ENCODE data around the gene CCDC12.

DNA sequence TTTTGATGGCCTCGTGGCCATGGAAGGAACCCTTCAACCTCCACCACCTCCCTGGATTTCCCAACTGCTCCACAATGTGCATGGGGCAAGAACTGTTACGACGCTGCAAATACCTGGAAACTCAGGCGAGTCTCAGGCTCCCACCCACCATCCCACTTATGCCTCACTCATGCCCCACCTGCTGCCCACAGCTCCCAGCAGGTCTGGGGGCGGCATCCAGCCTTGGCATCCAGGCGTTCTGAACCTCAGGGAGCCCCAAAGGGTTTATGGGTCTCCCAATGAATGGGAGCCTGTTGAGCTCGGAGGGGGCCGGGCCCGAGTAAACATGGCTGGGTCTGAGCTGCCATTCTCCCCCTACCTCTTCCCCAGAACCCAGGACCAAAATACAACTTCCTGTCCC lies 101.0 kb downstream of the CCDC12 start:
- no peak for TF ChIP-seq POLR2AphosphoS5 (IDR thresholded peaks at IDR 0.05; ENCODE audit: borderline replicate concordance, low read depth, low read length)
- TF ChIP-seq EZH2 (IDR thresholded peaks at IDR 0.05): no peak

All from SK-N-MC (cell line).